Gastrocnemius medialis (tissue), 4 donors: ENCODE results near the gene NSMCE1. TPM values are rescaled to one million over a fixed set of nuclear protein-coding genes. Genes with fewer than 3 reads are reported as not detected.

Experiments
- ATAC-seq, 2 donors: fragments of 150-250 bp; one replicate each; pipeline ENCODE4 v1.9.1; 2016
- DNase-seq, 2 donors: peaks; one replicate each; pipeline ENCODE4 v3.0.0-alpha.2; 2019
- H3K27ac ChIP-seq, 4 donors: fragments of 200-600 bp; sonication (generic); 1 replicate in 1 of 4; 2 replicates in 3 of 4; pipeline ENCODE4 v1.5.1; 2016 to 2018; ENCODE audit warnings: mild to moderate bottlenecking in 2 of 4, moderate library complexity in 1 of 4
- H3K27me3 ChIP-seq, 3 donors: fragments of 200-600 bp; sonication (generic) in 2 of 3; 1 replicate in 1 of 3; 2 replicates in 2 of 3; pipeline versions ENCODE4 v1.5.1 to v1.6.0; 2016 to 2019; ENCODE audit warnings: mild to moderate bottlenecking in 1 of 3, moderate library complexity in 1 of 3
- H3K36me3 ChIP-seq, 2 donors: fragments of 200-600 bp; sonication (generic) in 1 of 2; one replicate each; pipeline ENCODE4 v1.5.1; 2017 to 2018
- H3K4me1 ChIP-seq, 2 donors: fragments of 200-600 bp; sonication (generic) in 1 of 2; one replicate each; pipeline ENCODE4 v1.5.1; 2016 to 2017; ENCODE audit warnings: mild to moderate bottlenecking in 2 of 2
- H3K4me3 ChIP-seq, 4 donors: fragments of 200-600 bp; sonication (generic) in 3 of 4; 1 replicate in 1 of 4; 2 replicates in 3 of 4; pipeline ENCODE4 v1.5.1; 2016 to 2019; ENCODE audit warnings: mild to moderate bottlenecking in 2 of 4
- H3K9me3 ChIP-seq, 3 donors: fragments of 200-600 bp; sonication (generic) in 2 of 3; 1 replicate in 1 of 3; 2 replicates in 2 of 3; pipeline ENCODE4 v1.5.1; 2016 to 2019
- POLR2A ChIP-seq, 2 donors: fragments of 450-650 bp; IDR thresholded peaks; one replicate each; pipeline ENCODE4 v1.6.1; 2017; ENCODE audit warnings: antibody characterized with exemption in 2 of 2, mild to moderate bottlenecking in 2 of 2, moderate library complexity in 2 of 2
- in situ Hi-C, 4 donors: fragments of 200-750 bp; cut with MboI; loops; one replicate each; pipeline versions ENCODE4 v1.15.0 to v1.8.0; 2017; ENCODE audit warnings: low sequenced_read_pairs in 4 of 4
- intact Hi-C: fragments of 100-400 bp; cut with DNase I; formaldehyde crosslinking; loops from one replicate; pipeline ENCODE4 v1.15.1; 2023; ENCODE audit warnings: low total_unique reads
- total RNA-seq, 4 donors: library from RNA; depleted of rRNA; stranded (reverse); fragments of >200 nt; gene quantifications; one replicate each; pipeline versions ENCODE4 v1.1.0 to v1.2.3, GENCODE V29; 2016
- TF ChIP-seq, protein P1 (sequence below), 5 experiments: fragments of 450-650 bp in 3 of 5; fragments of 200-600 bp in 2 of 5; sonication (generic) in 2 of 5; IDR thresholded peaks in 4 of 5; conservative IDR thresholded peaks in 1 of 5; 1 replicate in 4 of 5; 2 replicates in 1 of 5; pipeline ENCODE4 v1.5.1; 2016 to 2019; ENCODE audit warnings: antibody characterized with exemption in 5 of 5, mild to moderate bottlenecking in 3 of 5, moderate library complexity in 3 of 5

The NSMCE1 gene
- total RNA-seq, 4 donors from 2014 or later, result 20.2 to 29.1 (median 22.0) TPM

DNA sequence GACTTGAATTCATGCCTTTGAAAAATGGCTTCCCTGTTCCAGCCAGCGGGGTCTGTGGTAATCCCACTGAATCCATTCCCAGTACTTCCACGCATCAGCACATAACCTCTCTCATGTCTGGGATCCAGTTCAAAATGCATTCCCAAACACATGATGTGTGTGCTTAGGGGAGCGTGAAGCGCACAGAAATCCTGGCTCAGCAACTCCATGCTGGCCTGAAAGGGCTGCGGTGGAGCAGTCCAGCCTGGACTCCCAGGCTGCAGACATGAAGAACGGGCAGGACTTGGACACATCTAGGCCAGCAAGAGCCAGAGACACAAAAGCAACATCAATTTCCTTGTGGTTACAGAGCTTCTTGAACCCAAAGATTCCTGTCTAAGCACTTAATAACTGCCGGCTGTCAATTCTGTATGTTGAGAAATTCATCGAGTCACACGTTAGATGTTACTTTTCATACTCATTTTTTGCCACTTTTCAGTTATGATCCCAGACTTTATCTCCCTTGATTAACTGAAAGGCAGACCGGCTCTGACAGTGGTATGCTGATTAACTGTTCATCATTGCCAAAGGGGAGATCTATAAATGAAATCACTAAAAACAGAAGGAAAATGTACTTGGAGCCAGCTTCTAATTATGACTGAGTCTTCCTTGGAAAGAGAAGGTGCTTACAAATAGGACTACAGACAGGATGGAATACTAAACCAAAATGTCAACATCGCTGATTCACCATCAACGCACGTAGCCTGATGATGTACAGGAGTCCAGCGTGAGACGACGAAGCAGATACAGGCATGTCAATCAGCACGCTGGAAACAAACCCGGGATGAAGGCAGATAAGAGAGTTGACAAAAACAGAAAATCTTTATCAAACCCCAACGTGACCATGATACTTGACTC lies 23.0 kb downstream of the NSMCE1 start:
- DNase-seq (no peak), ATAC-seq (peak; percentile 82 to 93)
- Histone ChIP-seq H3K27ac (peak overlapping the region; percentile 27 to 67 (median 62)), H3K27me3 (no peaks in the 10 kb centered on the region), H3K4me1 (peaks cover 31 to 39% of the 10 kb centered on the region in 2 donors), H3K36me3 (no peaks in the 10 kb centered on the region), H3K4me3 (no peak overlapping the region), H3K9me3 (no peaks in the 10 kb centered on the region)
- intact Hi-C loops, result no loop called here
- TF ChIP-seq, protein P1, sequence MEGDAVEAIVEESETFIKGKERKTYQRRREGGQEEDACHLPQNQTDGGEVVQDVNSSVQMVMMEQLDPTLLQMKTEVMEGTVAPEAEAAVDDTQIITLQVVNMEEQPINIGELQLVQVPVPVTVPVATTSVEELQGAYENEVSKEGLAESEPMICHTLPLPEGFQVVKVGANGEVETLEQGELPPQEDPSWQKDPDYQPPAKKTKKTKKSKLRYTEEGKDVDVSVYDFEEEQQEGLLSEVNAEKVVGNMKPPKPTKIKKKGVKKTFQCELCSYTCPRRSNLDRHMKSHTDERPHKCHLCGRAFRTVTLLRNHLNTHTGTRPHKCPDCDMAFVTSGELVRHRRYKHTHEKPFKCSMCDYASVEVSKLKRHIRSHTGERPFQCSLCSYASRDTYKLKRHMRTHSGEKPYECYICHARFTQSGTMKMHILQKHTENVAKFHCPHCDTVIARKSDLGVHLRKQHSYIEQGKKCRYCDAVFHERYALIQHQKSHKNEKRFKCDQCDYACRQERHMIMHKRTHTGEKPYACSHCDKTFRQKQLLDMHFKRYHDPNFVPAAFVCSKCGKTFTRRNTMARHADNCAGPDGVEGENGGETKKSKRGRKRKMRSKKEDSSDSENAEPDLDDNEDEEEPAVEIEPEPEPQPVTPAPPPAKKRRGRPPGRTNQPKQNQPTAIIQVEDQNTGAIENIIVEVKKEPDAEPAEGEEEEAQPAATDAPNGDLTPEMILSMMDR (IDR thresholded peaks at IDR 0.05 in 4 of 5, conservative IDR thresholded peaks at IDR 0.05 in 1 of 5), result no peak
- TF ChIP-seq POLR2A (IDR thresholded peaks at IDR 0.05), result no peak
- in situ Hi-C loops, result loop anchor here in 1 of 4 donors (25.0 kb wide), 1 partner anchor 117 kb away; no protein-coding TSS in a partner anchor

DNA sequence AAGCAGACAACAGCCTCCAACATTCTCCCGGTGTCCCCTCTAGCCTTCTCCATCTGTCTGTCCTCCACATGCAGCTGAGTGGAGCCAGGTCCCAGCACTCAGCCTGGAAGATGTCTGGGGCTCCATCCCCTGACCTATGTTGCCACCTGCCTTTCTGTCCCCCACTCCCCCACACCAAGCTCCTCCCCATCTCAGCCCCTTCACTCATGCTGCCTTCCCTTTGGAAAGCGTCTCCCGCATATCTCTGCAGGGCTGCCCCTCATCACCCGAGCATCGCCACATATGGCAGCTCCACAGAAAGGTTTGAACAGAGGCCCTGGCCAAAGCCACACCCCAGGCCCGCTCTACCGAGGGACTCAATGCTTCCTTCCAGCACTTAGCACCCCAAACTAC lies 24.2 kb downstream of the NSMCE1 start:
- no peaks in the 10 kb centered on the region for H3K36me3 ChIP-seq
- TF ChIP-seq, protein P1 (IDR thresholded peaks at IDR 0.05 in 4 of 5, conservative IDR thresholded peaks at IDR 0.05 in 1 of 5), result no peak
- TF ChIP-seq POLR2A (IDR thresholded peaks at IDR 0.05), result no peak
- intact Hi-C loops (no loop called here), in situ Hi-C loops (loop anchor here in 1 of 4 donors (25.0 kb wide), 1 partner anchor 118 kb away; no protein-coding TSS in a partner anchor)
- H3K27me3 ChIP-seq, result no peaks in the 10 kb centered on the region
- no peaks in the 10 kb centered on the region for H3K9me3 ChIP-seq
- ATAC-seq (no peak), DNase-seq (no peak)
- H3K27ac ChIP-seq, result peak overlapping the region in 3 of 4 donors; percentile 59 to 67 (median 65)
- peaks cover 31 to 39% of the 10 kb centered on the region in 2 donors for H3K4me1 ChIP-seq
- no peak overlapping the region for H3K4me3 ChIP-seq

DNA sequence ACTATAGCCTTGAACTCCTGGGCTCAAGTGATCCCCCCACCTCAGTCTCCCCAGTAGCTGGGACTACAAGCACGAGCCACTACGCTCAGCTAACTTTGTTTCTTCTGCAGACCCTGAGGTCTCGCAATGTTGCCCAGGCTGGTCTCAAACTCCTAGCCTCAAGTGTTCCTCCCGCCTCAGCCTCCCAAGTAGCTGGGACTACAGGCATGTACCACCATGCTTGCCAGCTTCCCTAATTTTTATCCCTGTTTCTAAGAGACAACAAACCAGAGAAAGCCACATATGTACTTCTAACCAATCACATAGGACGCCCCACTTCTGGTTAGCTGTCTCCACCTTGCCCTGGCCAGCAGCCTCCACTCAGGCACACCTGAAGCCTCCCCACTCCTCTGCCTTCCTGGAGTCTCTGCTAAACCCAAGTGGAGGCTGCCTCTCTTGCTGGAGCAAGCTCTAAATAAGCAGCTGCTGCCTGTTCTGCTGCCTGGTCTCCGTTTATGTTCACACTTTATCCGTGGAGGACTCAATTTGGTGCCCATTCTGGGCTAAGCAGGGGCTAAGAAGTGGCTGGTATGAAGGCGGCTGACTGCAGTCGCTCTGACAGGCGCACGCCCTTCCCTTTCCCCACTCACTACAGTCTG lies 24.7 kb downstream of the NSMCE1 start:
- DNase-seq (no peak), ATAC-seq (no peak)
- no peak for TF ChIP-seq POLR2A (IDR thresholded peaks at IDR 0.05)
- H3K27me3 ChIP-seq, result no peaks in the 10 kb centered on the region
- no peaks in the 10 kb centered on the region for H3K9me3 ChIP-seq
- peak overlapping the region; percentile 39 to 65 (median 56) for H3K27ac ChIP-seq
- intact Hi-C loops, result no loop called here
- H3K4me3 ChIP-seq, result no peak overlapping the region
- H3K4me1 ChIP-seq, result peaks cover 31 to 39% of the 10 kb centered on the region in 2 donors
- in situ Hi-C loops, result loop anchor here in 1 of 4 donors (25.0 kb wide), 1 partner anchor 118 kb away; no protein-coding TSS in a partner anchor
- H3K36me3 ChIP-seq, result no peaks in the 10 kb centered on the region

DNA sequence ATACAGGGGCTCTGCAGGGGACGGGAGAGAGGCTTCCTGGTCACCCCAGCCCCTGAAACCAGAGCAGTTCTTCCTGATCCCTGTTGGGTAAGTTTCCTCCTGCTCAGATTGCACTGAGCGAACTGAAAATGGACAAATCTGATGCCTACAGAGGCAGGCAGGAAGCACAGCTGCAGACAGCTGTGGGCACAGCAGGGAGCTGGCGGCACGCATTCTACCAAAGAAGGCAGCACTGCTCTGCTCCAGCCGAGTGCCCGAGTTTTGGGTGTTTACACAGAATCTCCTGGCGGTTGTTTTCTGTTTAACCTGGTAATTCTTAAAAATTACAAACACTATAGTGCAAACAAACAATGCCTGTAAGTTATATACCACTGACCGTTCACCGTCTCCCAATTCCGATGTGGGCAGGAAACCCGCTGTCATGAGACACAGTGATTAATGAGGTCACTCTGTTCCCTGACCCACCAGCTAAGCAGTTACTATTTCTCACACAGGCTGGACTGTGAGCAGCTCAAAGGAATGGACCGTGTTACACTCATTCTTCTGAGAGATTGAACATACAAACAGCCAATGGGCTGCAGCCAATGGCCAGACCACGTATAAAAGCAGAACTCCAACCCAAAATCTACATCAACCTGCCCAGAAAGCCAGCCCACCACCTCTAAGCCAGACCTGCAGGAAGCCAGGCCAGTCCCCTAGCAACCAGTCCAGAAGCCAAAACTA lies 25.5 kb downstream of the NSMCE1 start:
- Histone ChIP-seq H3K27ac (peak overlapping the region; percentile 18 to 65 (median 48)), H3K4me3 (peak overlapping the region in 2 of 4 donors; percentile 2 to 15), H3K4me1 (peaks cover 31 to 39% of the 10 kb centered on the region in 2 donors), H3K9me3 (no peaks in the 10 kb centered on the region), H3K36me3 (no peaks in the 10 kb centered on the region), H3K27me3 (no peaks in the 10 kb centered on the region)
- intact Hi-C loops (no loop called here), in situ Hi-C loops (loop anchor here in 1 of 4 donors (25.0 kb wide), 1 partner anchor 119 kb away; no protein-coding TSS in a partner anchor)
- ATAC-seq, result peak; percentile 57 to 61
- TF ChIP-seq, protein P1 (IDR thresholded peaks at IDR 0.05 in 4 of 5, conservative IDR thresholded peaks at IDR 0.05 in 1 of 5), result no peak
- peak in 1 of 2 donors; percentile 24 for TF ChIP-seq POLR2A (IDR thresholded peaks at IDR 0.05)
- DNase-seq, result no peak
